Measurements from ENCODE around the gene KIAA0825. TPM values are rescaled to one million over a fixed set of nuclear protein-coding genes. Genes with fewer than 3 reads are reported as not detected.

The KIAA0825 gene
- 1 to 10 TPM; 1.3 to 3.0 (median 1.9) TPM for polyA plus RNA-seq (ENCODE audit: low read depth in 6 of 6)

GRCh38 chr5:94618493-94619328 is at the start of gene KIAA0825, which contains the start of gene SLF1:
Gene KIAA0825, minus strand, starts transcription at chr5:94618604. Its CDS starts 81,478 bp downstream, at chr5:94537126.
Gene SLF1, plus strand, starts transcription at chr5:94618669. Its CDS starts 10,142 bp downstream, at chr5:94628811.
- Mint-ChIP-seq H3K4me1 (peaks cover 23 to 39% (median 34%) of the 10 kb centered on the region in 3 donors), H3K27me3 (no peaks in the 10 kb centered on the region), H3K9me3 (no peaks in the 10 kb centered on the region), H3K4me3 (peak within 1 kb of the TSS; percentile 94 to 99 (median 98)), H3K27ac (peak within 1 kb of the TSS; percentile 80 to 94 (median 91)), H3K36me3 (no peaks in the 10 kb centered on the region)
- ATAC-seq (ENCODE audit: low read depth in 2 of 2) (peak; percentile 93 to 95), DNase-seq (peak; percentile 77)

GRCh38 chr5:94667937-94668336 is 49.5 kb upstream of the KIAA0825 start:
- Mint-ChIP-seq H3K4me3 (no peak overlapping the region), H3K36me3 (peaks cover 16 to 24% of the 10 kb centered on the region in 2 donors), H3K27ac (no peak overlapping the region), H3K27me3 (no peaks in the 10 kb centered on the region), H3K4me1 (peaks cover 7 to 10% (median 7%) of the 10 kb centered on the region in 3 donors), H3K9me3 (no peaks in the 10 kb centered on the region)
- ATAC-seq (ENCODE audit: low read depth in 2 of 2): no peak
- no peak for DNase-seq

GRCh38 chr5:94661086-94661485 is 42.7 kb upstream of the KIAA0825 start:
- Mint-ChIP-seq H3K9me3 (peaks cover 14 to 34% (median 26%) of the 10 kb centered on the region in 7 donors), H3K4me3 (no peak overlapping the region), H3K4me1 (peaks cover 0 to 6% (median 0%) of the 10 kb centered on the region in 3 donors), H3K27me3 (no peaks in the 10 kb centered on the region), H3K27ac (no peak overlapping the region), H3K36me3 (peaks cover 37 to 45% of the 10 kb centered on the region in 2 donors)
- ATAC-seq (ENCODE audit: low read depth in 2 of 2): no peak
- DNase-seq: no peak

GRCh38 chr5:94660506-94660905 is 42.1 kb upstream of the KIAA0825 start:
- Mint-ChIP-seq H3K4me3 (no peak overlapping the region), H3K9me3 (peaks cover 14 to 40% (median 30%) of the 10 kb centered on the region in 7 donors), H3K27ac (no peak overlapping the region), H3K27me3 (no peaks in the 10 kb centered on the region), H3K36me3 (peaks cover 42 to 51% of the 10 kb centered on the region in 2 donors), H3K4me1 (peaks cover 0 to 6% (median 0%) of the 10 kb centered on the region in 3 donors)
- DNase-seq (no peak), ATAC-seq (ENCODE audit: low read depth in 2 of 2) (no peak)

- Mint-ChIP-seq H3K36me3 (peaks cover 60 to 67% of the 10 kb centered on the region in 2 donors), H3K27me3 (no peaks in the 10 kb centered on the region), H3K4me1 (peaks cover 0 to 6% (median 0%) of the 10 kb centered on the region in 3 donors), H3K27ac (no peak overlapping the region), H3K9me3 (peaks cover 19 to 52% (median 37%) of the 10 kb centered on the region in 7 donors), H3K4me3 (no peak overlapping the region)
- ATAC-seq (ENCODE audit: low read depth in 2 of 2) (no peak), DNase-seq (no peak)
These were observed 39.9 kb upstream of the KIAA0825 start for GRCh38 chr5:94658272-94658671.

- Mint-ChIP-seq H3K27me3 (no peaks in the 10 kb centered on the region), H3K4me1 (no peaks in the 10 kb centered on the region), H3K9me3 (peaks cover under 1 to 6% (median 2%) of the 10 kb centered on the region in 7 donors), H3K36me3 (peaks cover 11 to 17% of the 10 kb centered on the region in 2 donors), H3K27ac (no peak overlapping the region), H3K4me3 (no peak overlapping the region)
- DNase-seq (no peak), ATAC-seq (ENCODE audit: low read depth in 2 of 2) (no peak)
These were observed 31.5 kb upstream of the KIAA0825 start for GRCh38 chr5:94649874-94650273.

- Mint-ChIP-seq H3K4me1 (peaks cover 0 to 4% (median 0%) of the 10 kb centered on the region in 3 donors), H3K36me3 (peaks cover 14 to 15% of the 10 kb centered on the region in 2 donors), H3K27ac (no peak overlapping the region), H3K27me3 (no peaks in the 10 kb centered on the region), H3K9me3 (peaks cover 0 to 3% (median 0%) of the 10 kb centered on the region in 7 donors), H3K4me3 (no peak overlapping the region)
- no peak for DNase-seq
- no peak for ATAC-seq (ENCODE audit: low read depth in 2 of 2)
These were observed 28.4 kb upstream of the KIAA0825 start for GRCh38 chr5:94646758-94647157.

GRCh38 chr5:94645053-94645452 is 26.6 kb upstream of the KIAA0825 start:
- peaks cover 0 to 7% (median 2%) of the 10 kb centered on the region in 3 donors for H3K4me1 Mint-ChIP-seq
- no peak overlapping the region for H3K4me3 Mint-ChIP-seq
- DNase-seq: no peak
- H3K27ac Mint-ChIP-seq: no peak overlapping the region
- no peak for ATAC-seq (ENCODE audit: low read depth in 2 of 2)
- H3K9me3 Mint-ChIP-seq: peaks cover 0 to 18% (median 8%) of the 10 kb centered on the region in 7 donors
- H3K36me3 Mint-ChIP-seq: peaks cover 30 to 31% of the 10 kb centered on the region in 2 donors
- H3K27me3 Mint-ChIP-seq: no peaks in the 10 kb centered on the region

- DNase-seq (no peak), ATAC-seq (ENCODE audit: low read depth in 2 of 2) (no peak)
- H3K27ac Mint-ChIP-seq: peak overlapping the region in 2 of 6 donors; percentile 72 to 75
- no peak overlapping the region for H3K4me3 Mint-ChIP-seq
- no peaks in the 10 kb centered on the region for H3K27me3 Mint-ChIP-seq
- H3K9me3 Mint-ChIP-seq: peaks cover 3 to 47% (median 26%) of the 10 kb centered on the region in 7 donors
- peaks cover 15 to 23% (median 16%) of the 10 kb centered on the region in 3 donors for H3K4me1 Mint-ChIP-seq
- H3K36me3 Mint-ChIP-seq: peaks cover 53 to 63% of the 10 kb centered on the region in 2 donors
These were observed 21.8 kb upstream of the KIAA0825 start for GRCh38 chr5:94640176-94640575.

GRCh38 chr5:94632024-94632423 is 13.6 kb upstream of the KIAA0825 start:
- ATAC-seq (ENCODE audit: low read depth in 2 of 2) (peak; percentile 83 to 91), DNase-seq (peak; percentile 15)
- Mint-ChIP-seq H3K4me1 (peaks cover 25 to 43% (median 31%) of the 10 kb centered on the region in 3 donors), H3K4me3 (peak overlapping the region; percentile 5 to 88 (median 72)), H3K27me3 (no peaks in the 10 kb centered on the region), H3K27ac (peak overlapping the region; percentile 41 to 91 (median 72)), H3K36me3 (peaks cover 30 to 33% of the 10 kb centered on the region in 2 donors), H3K9me3 (peaks cover 0 to 20% (median 4%) of the 10 kb centered on the region in 7 donors)

GRCh38 chr5:94627191-94627590 is 8.8 kb upstream of the KIAA0825 start:
- peaks cover 15 to 23% (median 23%) of the 10 kb centered on the region in 3 donors for H3K4me1 Mint-ChIP-seq
- ATAC-seq (ENCODE audit: low read depth in 2 of 2): no peak
- H3K27ac Mint-ChIP-seq: no peak overlapping the region
- H3K36me3 Mint-ChIP-seq: peaks cover 0 to 10% of the 10 kb centered on the region in 2 donors
- no peak overlapping the region for H3K4me3 Mint-ChIP-seq
- H3K27me3 Mint-ChIP-seq: no peaks in the 10 kb centered on the region
- peaks cover 0 to 1% (median 0%) of the 10 kb centered on the region in 7 donors for H3K9me3 Mint-ChIP-seq
- no peak for DNase-seq

GRCh38 chr5:94623877-94624276 is 5.5 kb upstream of the KIAA0825 start:
- H3K4me3 Mint-ChIP-seq: no peak overlapping the region
- DNase-seq (no peak), ATAC-seq (ENCODE audit: low read depth in 2 of 2) (no peak)
- no peak overlapping the region for H3K27ac Mint-ChIP-seq
- no peaks in the 10 kb centered on the region for H3K9me3 Mint-ChIP-seq
- H3K36me3 Mint-ChIP-seq: no peaks in the 10 kb centered on the region
- no peaks in the 10 kb centered on the region for H3K27me3 Mint-ChIP-seq
- H3K4me1 Mint-ChIP-seq: peaks cover 17 to 27% (median 23%) of the 10 kb centered on the region in 3 donors

- ATAC-seq (ENCODE audit: low read depth in 2 of 2) (no peak), DNase-seq (no peak)
- Mint-ChIP-seq H3K36me3 (no peaks in the 10 kb centered on the region), H3K27me3 (no peaks in the 10 kb centered on the region), H3K4me3 (peak overlapping the region in 1 of 8 donors; percentile 22), H3K9me3 (no peaks in the 10 kb centered on the region), H3K27ac (peak overlapping the region in 2 of 6 donors; percentile 13 to 63), H3K4me1 (peaks cover 17 to 32% (median 28%) of the 10 kb centered on the region in 3 donors)
These were observed 4.6 kb upstream of the KIAA0825 start for GRCh38 chr5:94623011-94623410.
